ENCODE data around the gene OSBPL6. TPM values are rescaled to one million over a fixed set of nuclear protein-coding genes. Genes with fewer than 3 reads are reported as not detected.

OSBPL6 gene
- polyA plus RNA-seq, 10 donors, result 4.6 to 7.0 (median 6.0) TPM

DNA sequence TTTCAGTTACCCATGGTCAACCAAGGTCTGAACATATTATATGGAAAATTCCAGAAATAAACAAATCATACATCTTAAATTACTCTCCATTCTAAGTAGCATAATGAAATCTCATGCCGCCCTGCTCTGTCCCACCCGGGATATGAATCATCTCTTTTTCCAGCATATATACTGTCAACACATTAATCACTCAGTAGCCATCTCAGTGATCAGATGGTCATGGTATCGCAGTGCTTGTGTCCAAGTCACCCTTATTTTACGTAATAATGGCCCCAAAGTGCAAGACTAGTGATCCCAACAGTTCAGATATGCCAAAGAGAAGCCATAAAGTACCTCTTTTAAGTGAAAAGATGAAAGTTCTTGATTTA is 43.8 kb downstream of the OSBPL6 start:
- no peak for DNase-seq

DNA sequence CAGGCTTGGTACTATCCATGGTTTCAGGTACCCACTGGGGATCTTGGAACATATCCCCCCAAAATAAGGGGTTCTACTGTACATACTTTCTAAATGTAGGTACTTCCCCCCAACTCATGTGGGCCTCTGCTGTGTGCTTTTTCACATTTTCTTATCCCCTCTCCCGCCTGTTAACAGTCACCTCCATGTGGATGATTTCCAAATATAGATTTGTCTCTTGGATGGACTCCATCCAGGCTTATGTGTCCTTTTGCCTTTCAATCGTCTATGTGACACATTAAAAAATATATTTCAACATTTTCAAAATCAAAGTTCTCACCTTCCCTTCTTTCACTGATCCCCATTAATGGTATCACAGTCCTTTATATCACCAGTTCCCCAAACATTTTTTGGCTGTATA is 44.4 kb downstream of the OSBPL6 start:
- DNase-seq, result no peak

DNA sequence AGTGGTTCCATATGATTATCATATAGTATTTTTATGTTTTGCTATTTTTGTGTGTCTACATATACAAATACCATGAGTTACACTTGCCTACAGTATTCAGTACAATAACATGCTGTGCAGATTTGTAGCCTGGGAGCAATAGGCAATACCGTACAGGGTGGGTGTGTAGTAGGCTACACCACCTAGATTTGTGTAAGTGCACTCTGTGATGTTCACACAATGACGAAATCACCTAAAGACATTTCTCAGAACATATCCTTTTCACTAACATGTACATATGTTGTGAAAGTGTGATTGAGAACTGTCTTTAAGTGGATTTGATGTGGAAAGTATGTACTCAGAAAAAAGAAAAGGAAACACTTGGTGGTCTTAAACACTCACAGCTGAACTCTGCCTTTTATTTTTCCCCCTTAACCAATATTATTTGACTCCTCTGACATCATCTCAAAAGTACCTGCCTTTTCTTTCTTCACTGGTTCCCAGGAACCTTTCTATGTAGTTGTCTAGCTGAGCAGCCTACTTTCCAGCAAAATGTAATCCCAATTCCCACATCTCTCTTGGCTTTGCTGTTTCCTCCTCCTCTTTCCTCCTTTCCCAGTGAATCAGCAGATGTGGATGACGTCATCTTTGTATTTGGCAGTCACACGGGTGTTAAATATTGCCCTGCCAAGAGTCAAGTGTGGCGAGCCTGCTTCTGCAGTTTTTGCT is 47.7 kb downstream of the OSBPL6 start:
- peak; percentile 94 to 97 (median 95) for DNase-seq

DNA sequence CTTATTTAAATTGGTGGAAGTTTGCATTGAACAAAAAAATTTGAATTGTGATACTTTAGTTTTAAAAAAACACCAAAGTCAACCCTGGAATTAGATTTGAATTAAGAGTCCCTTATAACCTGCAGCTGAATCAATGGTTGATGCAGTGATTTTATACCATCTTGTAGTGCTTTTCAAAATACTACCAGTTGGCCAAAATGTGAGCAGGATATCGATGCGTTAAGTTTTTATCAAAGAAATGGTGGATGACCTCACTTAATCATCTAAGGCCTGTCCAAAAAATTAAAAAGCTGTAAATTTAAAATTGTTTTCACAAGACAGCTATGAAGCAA is 48.2 kb downstream of the OSBPL6 start:
- DNase-seq, result no peak

DNA sequence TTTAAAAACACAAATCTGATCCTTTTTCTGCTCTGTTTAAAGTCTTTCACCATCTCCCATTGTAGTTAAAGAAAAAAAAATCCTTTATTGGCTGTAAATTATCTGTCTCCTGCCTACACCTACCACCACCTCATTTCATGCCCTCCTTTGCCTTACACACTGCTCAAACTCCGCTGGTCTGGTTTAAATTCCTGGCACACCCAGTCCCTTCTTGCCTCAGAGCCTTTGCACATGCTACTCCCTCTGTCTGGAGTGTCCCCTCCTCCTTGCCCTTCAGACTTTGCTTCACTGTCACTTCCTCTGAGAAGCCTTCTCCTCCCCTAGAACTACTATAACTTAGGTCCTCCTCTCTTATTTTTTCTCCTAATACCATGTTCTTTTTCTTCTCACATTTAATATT is 49.6 kb downstream of the OSBPL6 start:
- DNase-seq, result no peak

DNA sequence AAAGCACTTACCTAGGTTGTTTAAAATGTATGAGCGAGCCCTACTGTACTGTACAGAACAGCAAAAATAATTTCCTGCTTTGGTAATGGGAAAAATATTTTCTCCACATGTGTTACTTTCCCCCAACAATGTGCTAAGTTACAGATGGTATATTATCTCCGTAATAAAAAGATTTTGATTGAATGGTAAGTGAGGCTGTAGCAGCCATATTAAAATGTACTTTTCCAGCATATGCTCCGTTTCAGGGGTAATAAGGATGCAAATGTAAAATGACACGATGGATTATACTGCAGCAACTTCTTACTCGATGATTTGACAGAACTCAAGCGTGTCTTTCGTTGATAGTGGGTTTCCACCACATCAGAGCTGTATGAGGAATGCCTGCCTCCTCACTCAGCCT is 50.5 kb downstream of the OSBPL6 start:
- DNase-seq, result peak in 2 of 3 donors; percentile 24 to 50

DNA sequence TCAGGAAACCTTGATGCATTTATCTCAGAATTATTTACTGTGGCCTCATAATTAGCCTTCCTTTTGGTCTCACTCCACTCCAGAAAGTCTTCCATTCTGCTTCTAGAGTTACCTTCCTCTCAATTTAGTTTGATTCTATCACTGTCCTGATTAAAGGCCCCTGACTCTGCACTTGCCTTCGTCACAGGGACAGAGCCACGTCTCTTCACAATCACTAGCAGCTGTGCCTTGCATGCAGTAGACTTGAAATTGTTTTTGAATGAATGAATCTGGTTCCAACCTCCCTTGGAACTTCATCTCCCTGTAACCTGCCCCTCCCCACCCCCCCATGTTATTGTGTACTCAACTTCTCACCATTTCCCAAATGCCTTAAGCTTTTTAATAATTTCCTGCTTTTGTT is 52.4 kb downstream of the OSBPL6 start:
- DNase-seq, result no peak

DNA sequence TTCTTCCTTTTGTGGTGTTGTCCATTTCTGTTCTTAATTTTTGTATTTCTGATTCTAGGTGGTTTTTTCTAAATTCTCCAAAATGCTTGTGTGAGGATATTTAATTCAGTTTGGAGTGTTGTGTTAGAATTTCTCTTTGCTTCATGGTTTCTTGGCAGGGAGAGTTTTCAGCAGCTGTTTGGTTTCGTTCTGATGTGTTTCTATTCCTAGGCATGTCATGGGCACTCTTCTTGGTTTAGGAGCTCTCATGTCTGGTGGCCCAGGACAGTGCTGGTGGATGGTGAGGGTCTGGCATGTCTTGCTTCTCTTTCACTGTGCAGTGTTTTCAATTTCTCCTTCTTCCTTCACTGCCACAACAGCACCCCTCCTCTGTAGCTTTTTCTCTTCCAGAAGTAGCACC is 52.9 kb downstream of the OSBPL6 start:
- peak in 1 of 3 donors; percentile 33 for DNase-seq

DNA sequence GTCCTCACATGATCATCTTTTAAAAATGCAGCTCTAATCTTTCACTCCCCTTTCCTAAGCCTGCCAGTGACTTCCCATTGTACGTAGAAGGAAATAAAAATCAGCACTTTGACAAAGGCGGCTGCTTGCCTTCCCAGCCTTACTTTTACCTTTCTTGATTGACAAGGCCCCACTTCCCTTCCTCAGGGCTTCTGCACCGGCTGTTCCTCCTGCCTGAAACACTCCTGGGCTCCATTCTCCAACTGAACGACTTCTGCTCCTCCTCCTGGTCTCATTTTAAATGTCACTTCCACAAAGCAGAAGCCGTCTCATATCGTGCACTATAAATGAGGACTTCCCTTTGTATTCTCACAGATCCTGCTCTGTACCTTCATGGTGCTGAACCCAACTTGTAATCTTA is 56.1 kb downstream of the OSBPL6 start:
- DNase-seq, result no peak

DNA sequence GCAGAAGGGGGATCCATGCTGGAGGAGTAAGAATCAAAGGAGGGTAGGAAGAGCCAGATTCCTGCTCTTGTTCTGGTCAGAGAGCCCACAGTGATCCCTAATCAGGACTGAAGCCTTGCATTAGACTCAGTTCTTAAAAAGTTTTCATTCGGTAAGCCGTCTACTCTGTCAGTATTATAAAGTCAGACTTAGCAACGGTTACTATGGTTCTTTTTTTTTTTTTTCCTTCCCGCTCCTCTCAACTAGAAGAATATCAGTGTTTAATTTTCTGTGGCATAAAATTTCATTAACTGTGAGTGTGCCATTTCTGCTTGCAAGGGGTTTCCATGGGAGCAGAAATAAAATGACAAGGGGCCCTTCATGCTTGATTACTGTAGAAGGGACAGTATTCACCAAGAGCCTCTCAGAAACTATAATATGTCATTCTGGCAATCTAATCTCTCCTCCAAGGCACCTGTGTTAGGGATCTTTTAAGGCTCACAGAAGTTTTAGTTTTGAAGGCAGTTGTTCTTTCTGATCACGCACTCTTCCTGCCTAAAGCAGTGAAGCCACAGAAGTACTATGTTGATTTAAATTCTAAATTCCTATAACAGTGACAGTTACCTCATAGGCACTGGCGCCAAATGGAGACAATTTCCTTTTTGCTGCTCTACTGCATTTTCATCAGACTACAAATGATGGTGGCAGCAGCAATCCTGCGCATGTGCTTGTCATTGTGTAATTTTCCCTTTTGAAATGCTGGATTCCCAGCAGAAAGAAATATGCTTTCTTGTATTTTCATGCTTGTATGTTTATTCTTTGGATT is 57.0 kb downstream of the OSBPL6 start:
- DNase-seq, result peak in 2 of 3 donors; percentile 25 to 60

DNA sequence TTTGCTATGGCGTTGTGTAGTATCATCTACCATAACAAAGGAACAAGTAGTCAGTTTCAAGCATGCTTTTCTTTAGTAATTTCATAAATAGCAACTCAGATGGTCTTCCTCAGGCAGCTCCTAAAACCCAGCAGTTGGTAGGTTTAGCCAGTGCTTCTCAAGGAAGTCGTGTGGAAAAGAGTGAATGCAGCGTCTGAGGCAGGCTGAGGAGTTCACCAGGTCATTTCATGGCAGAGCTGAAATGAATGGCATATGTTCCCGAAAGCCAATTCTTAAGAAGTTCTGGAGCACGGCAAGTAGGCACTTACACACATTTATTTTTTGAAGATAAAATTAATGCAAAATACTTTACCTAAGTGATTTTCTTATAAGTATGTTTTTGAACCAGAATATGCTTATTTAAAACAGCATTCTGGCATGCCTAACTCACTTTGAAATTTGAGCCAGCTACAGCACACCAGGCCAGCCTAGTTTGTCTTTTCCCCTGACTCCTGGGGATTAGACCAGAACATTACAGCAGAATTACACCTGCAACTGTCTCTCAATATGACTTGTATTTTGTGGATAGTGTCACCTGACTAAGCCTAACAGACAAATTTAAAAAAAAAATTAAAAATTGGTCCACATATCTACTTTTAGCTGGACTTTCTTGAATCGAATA is 62.2 kb downstream of the OSBPL6 start:
- DNase-seq, result peak in 1 of 3 donors; percentile 32

DNA sequence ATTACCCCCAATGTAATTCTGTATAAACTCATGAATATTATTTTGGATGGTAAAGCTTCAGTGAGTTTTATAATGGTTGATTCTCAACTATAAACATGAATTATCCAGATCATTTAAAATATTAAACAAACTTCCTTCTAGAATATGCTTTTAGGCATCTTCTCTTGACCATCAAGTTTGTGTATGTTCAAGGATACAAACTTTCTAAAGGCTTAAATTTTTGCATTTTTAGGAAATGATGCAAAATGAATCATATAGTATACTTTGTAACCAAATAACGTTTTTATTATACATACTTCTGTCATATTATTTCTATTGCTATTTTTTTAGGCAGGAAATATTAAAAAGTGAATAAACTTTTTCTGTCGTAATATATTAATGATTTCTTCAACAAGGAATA is 62.8 kb downstream of the OSBPL6 start:
- DNase-seq, result no peak

DNA sequence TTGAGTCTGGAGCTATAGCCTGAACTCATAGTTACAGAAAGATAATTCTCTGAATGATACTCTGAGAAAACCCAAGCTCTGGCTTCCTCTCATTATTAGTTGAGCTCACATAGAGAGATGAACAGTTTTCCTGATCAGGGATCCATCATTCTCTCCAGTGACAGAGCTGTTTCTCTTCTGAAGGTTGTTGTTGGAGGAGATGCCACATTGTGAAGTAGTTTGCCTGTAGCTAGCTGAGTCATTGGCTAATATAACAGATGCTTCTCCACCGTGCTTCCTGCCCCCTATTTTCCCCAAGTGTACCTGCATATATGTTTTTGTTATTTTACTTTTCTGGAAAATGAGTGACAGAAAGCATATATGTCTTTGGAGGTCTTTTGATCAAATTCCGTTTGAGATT is 64.6 kb downstream of the OSBPL6 start:
- no peak for DNase-seq

DNA sequence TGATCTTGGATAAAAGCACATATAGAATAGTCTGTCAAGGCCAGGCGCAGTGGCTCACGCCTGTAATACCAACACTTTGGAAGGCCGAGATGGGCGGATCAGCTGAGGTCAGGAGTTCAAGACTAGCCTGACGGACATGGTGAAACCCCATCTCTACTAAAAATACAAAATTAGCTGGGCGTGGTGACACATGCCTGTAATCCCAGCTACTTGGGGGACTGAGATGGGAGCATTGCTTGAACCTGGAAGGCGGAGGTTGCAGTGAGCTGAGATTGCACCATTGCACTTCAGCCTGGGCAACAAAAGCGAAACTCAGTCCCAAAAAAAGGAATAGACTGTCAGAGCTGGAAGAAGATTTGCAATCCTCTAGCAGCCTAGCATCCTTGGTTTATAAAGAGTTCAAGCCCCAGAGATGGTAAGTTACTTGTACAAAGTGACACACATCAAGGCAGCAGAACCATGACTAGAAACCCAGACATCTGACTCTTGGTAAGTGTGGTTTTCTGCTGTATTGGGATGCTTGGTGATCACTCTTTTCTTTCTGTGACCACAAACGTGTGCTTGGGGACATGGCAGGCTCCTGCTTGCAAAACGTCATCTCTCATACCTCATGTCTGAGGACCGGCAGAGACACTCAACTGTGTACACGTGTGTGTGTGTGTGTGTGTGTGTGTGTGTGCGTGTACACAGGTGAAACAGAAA is 69.0 kb downstream of the OSBPL6 start:
- DNase-seq, result no peak

DNA sequence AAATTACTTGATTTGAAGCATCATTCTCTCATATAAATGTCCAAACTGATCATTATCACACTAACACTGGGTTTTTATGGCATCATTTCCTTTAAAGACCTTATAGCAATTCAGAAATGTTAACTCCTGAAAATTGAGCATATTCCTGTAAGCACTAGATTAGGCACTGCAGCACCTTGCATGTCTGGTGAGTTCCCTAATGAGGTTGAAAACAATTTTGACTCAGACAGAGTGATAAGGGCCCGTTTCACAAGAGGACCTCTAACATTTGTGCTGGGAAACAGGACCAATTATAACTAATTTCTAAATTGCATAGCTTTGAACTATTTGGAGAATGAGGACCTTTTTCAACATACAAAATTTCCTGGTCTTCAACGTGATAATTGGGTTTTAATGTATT is 69.9 kb downstream of the OSBPL6 start:
- no peak for DNase-seq

DNA sequence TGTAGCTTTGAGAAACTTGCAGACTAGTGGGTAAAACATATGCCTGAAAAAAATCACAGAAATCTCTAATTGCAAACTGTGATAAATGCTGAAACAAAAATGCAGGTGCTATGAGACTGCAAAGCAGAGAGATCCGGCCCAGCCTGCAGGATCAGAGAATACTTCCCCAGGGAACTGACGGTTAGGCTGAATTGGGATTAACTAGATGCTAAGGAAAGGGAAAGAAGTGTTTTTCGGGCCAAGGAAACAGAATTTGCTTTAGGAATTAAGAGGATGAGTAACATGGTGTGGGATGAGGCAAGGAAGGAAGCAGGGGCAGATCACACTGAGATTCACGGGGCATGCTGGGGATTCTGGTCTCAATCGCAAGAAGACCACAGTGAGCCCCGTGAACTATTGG is 71.5 kb downstream of the OSBPL6 start:
- DNase-seq, result no peak

DNA sequence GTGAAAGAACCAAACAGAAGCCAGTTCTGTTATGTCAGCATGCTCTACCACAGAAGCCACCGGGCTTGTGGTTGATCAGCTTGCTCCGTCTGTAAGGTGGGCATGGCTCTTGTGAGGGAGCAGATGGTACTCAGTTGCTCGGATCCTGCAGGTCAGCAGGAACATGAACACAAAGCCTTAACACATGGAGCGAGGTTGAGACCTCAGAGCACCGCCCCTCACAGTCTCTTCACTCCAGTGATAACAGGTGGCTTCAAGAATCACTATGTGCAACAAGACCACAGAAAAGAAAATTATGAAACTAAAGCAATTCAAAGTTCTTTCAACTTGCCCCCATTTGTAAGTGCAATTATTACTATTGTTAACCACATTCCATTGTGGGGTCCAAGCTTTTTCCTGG is 72.1 kb downstream of the OSBPL6 start:
- no peak for DNase-seq

DNA sequence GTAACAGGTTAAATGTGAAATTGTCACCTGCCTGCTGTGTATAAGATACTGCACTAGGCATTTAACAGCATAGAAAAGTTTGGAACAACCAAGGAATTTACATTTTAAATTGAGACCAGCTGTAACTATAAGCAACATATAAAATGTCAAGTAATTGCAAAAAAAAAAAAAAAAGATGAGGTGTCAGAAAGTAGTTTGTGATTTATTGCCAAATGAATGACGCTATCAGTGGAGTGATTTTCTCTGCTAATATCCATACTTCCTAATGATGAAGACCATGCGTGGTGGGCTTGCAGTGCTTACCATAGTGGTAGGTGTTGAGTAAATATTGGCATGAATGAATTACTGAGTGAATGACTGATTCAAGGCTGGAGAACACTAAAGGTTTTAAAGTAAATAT is 73.3 kb downstream of the OSBPL6 start:
- DNase-seq, result no peak

DNA sequence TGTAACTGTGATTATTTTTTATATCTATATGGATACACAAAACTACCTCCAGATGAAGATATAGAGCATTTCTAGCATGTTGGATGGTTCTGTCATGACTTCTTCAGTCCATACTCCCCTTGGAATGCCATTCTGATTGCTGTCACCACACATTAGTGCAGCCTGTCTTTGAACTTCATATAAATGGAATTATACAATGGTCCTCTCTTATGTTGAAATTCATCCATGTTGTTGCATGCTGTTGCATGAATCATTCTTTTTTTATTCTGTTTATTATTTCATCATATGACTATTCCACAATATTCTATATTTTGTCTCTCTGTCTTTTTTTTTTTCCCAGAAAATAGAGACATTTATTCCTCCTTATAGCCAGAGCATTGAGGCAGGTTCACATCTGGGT is 74.1 kb downstream of the OSBPL6 start:
- no peak for DNase-seq

DNA sequence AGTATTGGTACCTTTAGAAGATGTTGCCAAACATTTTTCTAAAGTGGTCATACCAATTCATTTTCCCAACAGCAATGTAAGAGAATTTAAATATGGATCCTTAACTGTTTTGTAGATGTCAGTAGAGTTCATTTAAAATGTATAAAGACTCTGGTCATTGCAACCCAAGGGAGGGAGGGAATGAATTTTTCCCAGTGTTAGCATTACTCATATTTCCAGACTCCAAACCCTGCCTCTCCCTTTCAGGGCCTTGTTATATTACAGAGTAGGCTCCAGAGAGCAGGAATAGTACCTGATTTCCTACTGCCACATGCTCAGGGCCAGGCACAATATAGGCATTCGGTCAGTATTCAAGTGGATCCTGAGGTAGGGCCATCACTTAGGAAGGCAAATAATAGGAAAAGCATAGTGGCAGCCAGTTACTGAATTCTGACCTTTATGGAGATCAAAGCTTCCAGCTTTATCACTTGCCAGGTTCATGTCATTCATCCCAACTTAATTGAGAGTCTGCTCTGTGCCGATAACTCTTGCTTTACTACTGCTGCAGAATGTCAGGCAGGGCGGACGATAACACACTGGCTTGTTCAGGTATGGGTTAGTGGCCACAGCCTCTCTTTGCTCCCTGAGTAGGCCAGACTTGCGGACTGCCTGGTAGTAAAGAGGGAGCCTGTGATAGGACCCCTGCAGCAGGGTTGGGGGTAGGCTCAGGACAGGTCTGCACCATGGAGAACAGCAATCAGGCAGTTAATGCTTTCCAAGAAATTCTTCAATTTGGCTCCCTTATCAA is 75.3 kb downstream of the OSBPL6 start:
- no peak for DNase-seq

DNA sequence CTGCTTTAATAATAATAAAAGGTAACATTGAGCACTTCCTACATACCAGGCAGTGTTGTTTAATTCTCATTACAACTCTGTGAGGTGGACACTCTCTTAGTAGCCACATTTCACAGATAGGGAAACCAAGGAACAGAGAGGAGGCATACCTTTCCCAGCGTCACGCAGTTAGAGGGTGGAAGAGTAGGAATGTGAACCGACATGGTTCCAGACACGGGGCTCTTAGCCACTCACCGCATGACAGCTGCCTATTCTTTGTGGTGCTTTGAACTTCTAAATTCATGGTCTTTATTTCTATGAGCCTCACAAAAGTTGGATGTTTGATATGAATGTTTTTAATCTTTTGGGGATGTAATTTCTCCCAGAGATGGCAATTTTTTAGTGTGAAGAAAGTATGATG is 76.0 kb downstream of the OSBPL6 start:
- DNase-seq, result no peak

DNA sequence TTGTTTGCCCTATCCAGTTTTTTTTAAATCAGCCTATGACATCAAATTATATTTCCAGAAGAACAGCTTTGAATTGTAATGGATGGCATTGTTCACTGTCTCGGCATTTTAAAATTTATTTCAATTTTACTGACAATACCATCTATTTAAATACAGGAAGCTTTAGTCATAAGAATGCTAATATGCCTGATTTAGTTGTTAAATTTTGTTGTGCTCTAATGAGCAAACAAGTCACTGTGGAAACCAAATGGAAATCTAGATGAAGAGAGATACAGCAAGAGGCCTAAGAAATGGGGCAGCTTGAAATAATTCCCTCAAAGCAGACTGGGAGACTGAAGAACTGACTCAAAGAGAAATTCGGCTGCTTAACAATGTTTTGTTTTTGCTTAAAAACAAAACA is 76.8 kb downstream of the OSBPL6 start:
- no peak for DNase-seq
